ENCODE measurements around the gene EMX2. TPM values are rescaled to one million over a fixed set of nuclear protein-coding genes. Genes with fewer than 3 reads are reported as not detected.

The EMX2 gene
- total RNA-seq, 4 donors from 2014 or later, result 2.7 to 7.0 (median 4.7) TPM

- no peak for TF ChIP-seq CTCF (IDR thresholded peaks at IDR 0.05; ENCODE audit: low read depth)
Observed at GRCh38 chr10:117546581-117547015, 4.1 kb downstream of the EMX2 start.

GRCh38 chr10:117547016-117547715 lies 4.6 kb downstream of the EMX2 start:
- TF ChIP-seq CTCF (IDR thresholded peaks at IDR 0.05; ENCODE audit: low read depth), result no peak

GRCh38 chr10:117547716-117548668 lies 5.4 kb downstream of the EMX2 start:
- no peak for TF ChIP-seq CTCF (IDR thresholded peaks at IDR 0.05; ENCODE audit: low read depth)

GRCh38 chr10:117549100-117549585 lies 6.6 kb downstream of the EMX2 start:
- no peak for TF ChIP-seq CTCF (IDR thresholded peaks at IDR 0.05; ENCODE audit: low read depth)

GRCh38 chr10:117550076-117550475 lies 7.5 kb downstream of the EMX2 start:
- no peak for TF ChIP-seq CTCF (IDR thresholded peaks at IDR 0.05; ENCODE audit: low read depth)

- no peak for TF ChIP-seq CTCF (IDR thresholded peaks at IDR 0.05; ENCODE audit: low read depth)
Observed at GRCh38 chr10:117550599-117551329, 8.2 kb downstream of the EMX2 start.

Data from subcutaneous adipose tissue (tissue), 4 donors.